Loucy (cell line): ENCODE measurements around the gene TEX19.

Experiments
- H2AFZ ChIP-seq: fragments of 200-600 bp; sonication (generic); 2 replicates; pipeline ENCODE4 v1.6.0; 2016; ENCODE audit warnings: antibody characterized with exemption, mild to moderate bottlenecking, low read length, moderate library complexity
- H3F3A ChIP-seq: fragments of 200-600 bp; 2 replicates; pipeline ENCODE4 v1.6.0; 2016; ENCODE audit warnings: antibody characterized with exemption, low read depth, mild to moderate bottlenecking
- H3K27me3 ChIP-seq: fragments of 200-600 bp; sonication (generic); 2 replicates; pipeline ENCODE4 v1.6.1; 2014; ENCODE audit warnings: low read length, mild to moderate bottlenecking; ENCODE audit not compliant: insufficient read depth, poor library complexity, severe bottlenecking
- H3K36me3 ChIP-seq: fragments of 200-600 bp; sonication (generic); 2 replicates; pipeline ENCODE4 v1.6.1; 2016; ENCODE audit warnings: low read length; ENCODE audit not compliant: insufficient read depth
- H3K4me1 ChIP-seq: fragments of 200-600 bp; sonication (generic); 2 replicates; pipeline ENCODE4 v1.5.1; 2014; ENCODE audit warnings: low read length, mild to moderate bottlenecking; ENCODE audit not compliant: insufficient read depth, poor library complexity, severe bottlenecking
- H3K4me2 ChIP-seq: fragments of 200-600 bp; sonication (generic); 2 replicates; pipeline ENCODE4 v1.6.0; 2014; ENCODE audit warnings: antibody characterized with exemption, low read length, low read depth, mild to moderate bottlenecking; ENCODE audit not compliant: poor library complexity, severe bottlenecking
- H3K4me3 ChIP-seq: fragments of 200-600 bp; sonication (generic); 2 replicates; pipeline ENCODE4 v1.5.1; 2014; ENCODE audit warnings: low read length, mild to moderate bottlenecking, mixed read lengths; ENCODE audit not compliant: poor library complexity, severe bottlenecking
- H3K79me2 ChIP-seq: fragments of 200-600 bp; sonication (generic); 2 replicates; pipeline ENCODE4 v1.6.1; 2014; ENCODE audit warnings: low read length; ENCODE audit not compliant: insufficient read depth
- H3K9ac ChIP-seq: fragments of 200-600 bp; sonication (generic); 2 replicates; pipeline ENCODE4 v1.6.0; 2014; ENCODE audit warnings: mild to moderate bottlenecking, low read depth, low read length, moderate library complexity; ENCODE audit not compliant: poor library complexity, severe bottlenecking
- H3K9me2 ChIP-seq: fragments of 200-600 bp; sonication (generic); replicated peaks from 2 replicates; pipeline ENCODE4 v1.6.1; 2016; ENCODE audit warnings: low read depth, low read length, mixed read lengths
- H3K9me3 ChIP-seq: fragments of 200-600 bp; sonication (generic); 2 replicates; pipeline ENCODE4 v1.6.1; 2014; ENCODE audit warnings: mild to moderate bottlenecking, antibody characterized with exemption, low read length, low read depth; ENCODE audit not compliant: insufficient read depth
- H4K20me1 ChIP-seq: fragments of 200-600 bp; sonication (generic); 2 replicates; pipeline ENCODE4 v1.6.0; 2014; ENCODE audit warnings: antibody characterized with exemption, low read length, mild to moderate bottlenecking; ENCODE audit not compliant: insufficient read depth, poor library complexity, severe bottlenecking
- EZH2phosphoT487 ChIP-seq: fragments of 200-600 bp; IDR thresholded peaks from 2 replicates; pipeline ENCODE4 v1.6.1; 2018; ENCODE audit warnings: antibody characterized with exemption, mild to moderate bottlenecking, moderate library complexity, borderline replicate concordance
- TF ChIP-seq, protein P1 (sequence below): fragments of 200-600 bp; sonication (generic); conservative IDR thresholded peaks from 2 replicates; pipeline ENCODE4 v1.5.1; 2014; ENCODE audit warnings: mild to moderate bottlenecking, antibody characterized with exemption, low read length

The TEX19 gene

DNA sequence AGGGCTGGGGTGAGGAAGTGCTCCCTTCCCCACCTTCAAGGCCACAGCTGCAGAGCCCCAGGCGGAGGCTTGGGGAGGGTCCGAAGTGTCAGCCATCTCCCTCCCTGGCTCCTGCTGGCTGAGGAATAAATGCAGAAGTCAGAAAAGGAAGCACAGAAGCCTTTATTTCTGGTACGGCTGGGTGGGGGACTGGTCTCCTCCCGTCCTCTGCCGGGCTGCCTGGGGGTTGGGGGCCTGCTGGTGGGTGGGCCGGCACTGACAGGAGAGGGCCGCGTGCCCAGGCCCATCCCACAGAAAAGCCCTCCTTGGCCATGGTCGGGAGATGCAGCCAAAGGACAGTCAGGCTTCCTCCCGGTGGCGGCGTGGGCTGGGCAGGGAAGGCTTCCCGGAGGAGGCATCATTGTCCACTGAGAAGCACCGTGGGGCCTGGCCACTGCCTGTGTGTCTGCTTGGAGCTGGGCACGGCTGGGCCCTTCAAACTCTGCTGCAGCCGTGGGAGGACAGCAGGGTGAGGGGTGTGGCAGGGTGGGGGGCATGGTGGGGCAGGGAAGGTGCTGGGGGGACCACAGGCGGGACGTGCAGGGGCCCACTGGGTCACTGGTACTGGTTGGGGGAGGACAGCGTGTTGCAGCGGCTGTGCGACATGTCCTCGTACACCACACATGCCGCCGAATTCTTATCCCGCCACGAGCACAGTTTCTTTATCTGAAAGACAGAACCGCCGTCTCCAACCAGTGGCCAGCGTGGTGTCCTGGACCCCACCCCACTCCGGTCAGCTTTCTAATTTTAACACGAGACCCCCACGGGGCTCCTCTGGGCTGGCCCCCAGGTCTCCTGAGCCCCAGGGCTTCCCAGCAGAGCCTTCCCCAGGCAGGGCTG, 44.1 kb upstream of the TEX19 start:
- H3F3A ChIP-seq = 0 out of 2 replicates have a peak, but pooled peaks cover 5% of the 10 kb centered on the region
- H2AFZ ChIP-seq = no peak overlapping the region
- no peaks in the 10 kb centered on the region for H3K27me3 ChIP-seq
- peak overlapping the region; percentile 87 for H3K9ac ChIP-seq
- peak overlapping the region; percentile 80 for H3K4me3 ChIP-seq
- peaks cover 35% of the 10 kb centered on the region for H3K79me2 ChIP-seq
- peaks cover 20% of the 10 kb centered on the region for H3K4me1 ChIP-seq
- H3K36me3 ChIP-seq = no peaks in the 10 kb centered on the region
- TF ChIP-seq EZH2phosphoT487 = no peak
- TF ChIP-seq, protein P1, sequence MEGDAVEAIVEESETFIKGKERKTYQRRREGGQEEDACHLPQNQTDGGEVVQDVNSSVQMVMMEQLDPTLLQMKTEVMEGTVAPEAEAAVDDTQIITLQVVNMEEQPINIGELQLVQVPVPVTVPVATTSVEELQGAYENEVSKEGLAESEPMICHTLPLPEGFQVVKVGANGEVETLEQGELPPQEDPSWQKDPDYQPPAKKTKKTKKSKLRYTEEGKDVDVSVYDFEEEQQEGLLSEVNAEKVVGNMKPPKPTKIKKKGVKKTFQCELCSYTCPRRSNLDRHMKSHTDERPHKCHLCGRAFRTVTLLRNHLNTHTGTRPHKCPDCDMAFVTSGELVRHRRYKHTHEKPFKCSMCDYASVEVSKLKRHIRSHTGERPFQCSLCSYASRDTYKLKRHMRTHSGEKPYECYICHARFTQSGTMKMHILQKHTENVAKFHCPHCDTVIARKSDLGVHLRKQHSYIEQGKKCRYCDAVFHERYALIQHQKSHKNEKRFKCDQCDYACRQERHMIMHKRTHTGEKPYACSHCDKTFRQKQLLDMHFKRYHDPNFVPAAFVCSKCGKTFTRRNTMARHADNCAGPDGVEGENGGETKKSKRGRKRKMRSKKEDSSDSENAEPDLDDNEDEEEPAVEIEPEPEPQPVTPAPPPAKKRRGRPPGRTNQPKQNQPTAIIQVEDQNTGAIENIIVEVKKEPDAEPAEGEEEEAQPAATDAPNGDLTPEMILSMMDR = no peak
- no peaks in the 10 kb centered on the region for H3K9me3 ChIP-seq
- no peaks in the 10 kb centered on the region for H4K20me1 ChIP-seq
- no peaks in the 10 kb centered on the region for H3K9me2 ChIP-seq
- peak overlapping the region; percentile 95 for H3K4me2 ChIP-seq

DNA sequence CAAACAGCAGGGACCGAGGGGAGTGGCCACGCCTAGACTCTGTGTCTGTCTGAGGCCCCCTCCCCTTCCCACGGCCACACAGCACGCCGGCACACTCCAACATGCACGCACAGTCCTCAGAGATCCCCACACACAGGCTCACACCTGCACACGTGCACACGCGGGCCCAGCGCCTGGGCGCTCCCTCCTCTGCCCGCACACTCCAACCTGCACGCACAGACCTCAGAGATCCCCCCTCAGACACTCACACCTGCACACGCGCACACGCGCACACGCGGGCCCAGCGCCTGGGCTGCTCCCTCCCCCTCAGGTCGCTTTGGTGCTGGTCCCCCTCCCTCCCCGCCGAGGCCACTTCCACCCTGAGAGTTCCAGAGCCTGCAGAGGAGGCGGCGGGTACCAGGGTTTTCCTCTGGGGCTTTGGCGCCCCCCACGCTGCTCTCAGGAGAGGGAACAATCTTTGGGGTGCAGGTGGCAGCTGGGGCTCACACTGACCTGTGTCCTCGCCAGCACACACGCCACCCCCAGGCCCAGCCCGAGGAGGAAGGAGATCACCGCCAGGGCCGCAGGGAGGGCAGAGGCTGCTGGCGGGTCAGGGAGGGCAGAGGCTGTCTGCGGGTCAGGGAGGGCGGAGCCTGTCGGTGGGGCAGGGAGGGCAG, 43.2 kb upstream of the TEX19 start:
- Histone ChIP-seq H3K9me3 (no peaks in the 10 kb centered on the region), H2AFZ (peak overlapping the region; percentile 66; the same call in 1 of the 2 replicates), H3K4me1 (peaks cover 20% of the 10 kb centered on the region), H3K79me2 (peaks cover 35% of the 10 kb centered on the region), H3K9ac (peak overlapping the region; percentile 87), H3F3A (0 out of 2 replicates have a peak, but pooled peaks cover 5% of the 10 kb centered on the region), H3K36me3 (no peaks in the 10 kb centered on the region), H3K4me3 (peak overlapping the region; percentile 80), H4K20me1 (no peaks in the 10 kb centered on the region), H3K9me2 (no peaks in the 10 kb centered on the region), H3K27me3 (no peaks in the 10 kb centered on the region), H3K4me2 (peak overlapping the region; percentile 95)
- TF ChIP-seq EZH2phosphoT487 = no peak
- TF ChIP-seq, protein P1 = peak; percentile 34; the same call in 1 of the 2 replicates

DNA sequence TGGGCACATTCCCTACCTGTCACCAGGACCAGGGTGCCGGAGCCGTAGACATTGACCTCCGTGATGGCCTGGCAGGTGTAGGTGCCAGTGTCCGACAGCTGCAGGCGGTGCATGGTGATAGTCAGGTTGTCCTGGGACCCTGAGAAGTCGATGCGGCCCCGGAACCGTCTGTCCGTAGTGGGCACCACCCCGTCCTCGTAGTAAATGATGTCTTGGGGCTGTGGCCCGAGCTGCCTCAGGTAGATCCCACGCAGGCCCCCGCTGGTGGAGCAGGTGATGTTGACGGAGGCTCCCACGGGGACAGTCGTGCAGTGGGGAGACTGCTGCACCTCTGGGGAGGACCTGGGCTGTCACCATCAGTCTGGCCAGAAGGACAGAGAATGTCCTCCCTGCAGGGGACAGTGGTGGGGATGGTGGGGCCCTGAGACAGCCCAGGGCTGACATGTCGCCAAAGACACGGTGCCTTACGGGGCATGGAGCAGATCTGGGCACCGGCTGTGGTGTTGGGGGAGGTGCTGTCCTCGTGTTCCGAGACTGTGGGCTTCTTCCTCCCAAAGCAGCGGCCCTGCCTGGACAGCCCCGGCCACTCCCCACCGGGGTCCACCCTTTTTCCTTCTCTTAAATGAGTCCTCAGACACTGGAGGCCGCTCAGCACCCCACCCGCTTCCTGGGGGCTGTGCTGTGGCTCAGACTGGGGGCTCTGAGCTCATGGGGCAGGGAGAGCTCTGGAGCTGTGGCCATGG, 42.2 kb upstream of the TEX19 start:
- Histone ChIP-seq H3F3A (0 out of 2 replicates have a peak, but pooled peaks cover 5% of the 10 kb centered on the region), H3K9me2 (no peaks in the 10 kb centered on the region), H3K27me3 (no peaks in the 10 kb centered on the region), H3K4me2 (peak overlapping the region; percentile 95), H3K79me2 (peaks cover 35% of the 10 kb centered on the region), H3K4me3 (peak overlapping the region; percentile 80), H3K36me3 (no peaks in the 10 kb centered on the region), H4K20me1 (no peaks in the 10 kb centered on the region), H3K4me1 (peaks cover 28% of the 10 kb centered on the region), H3K9ac (peak overlapping the region; percentile 87), H2AFZ (peak overlapping the region; percentile 11; the same call in 1 of the 2 replicates), H3K9me3 (no peaks in the 10 kb centered on the region)
- TF ChIP-seq, protein P1 = no peak
- TF ChIP-seq EZH2phosphoT487 = no peak
